ENCODE results near the gene TTC7B.

DNA sequence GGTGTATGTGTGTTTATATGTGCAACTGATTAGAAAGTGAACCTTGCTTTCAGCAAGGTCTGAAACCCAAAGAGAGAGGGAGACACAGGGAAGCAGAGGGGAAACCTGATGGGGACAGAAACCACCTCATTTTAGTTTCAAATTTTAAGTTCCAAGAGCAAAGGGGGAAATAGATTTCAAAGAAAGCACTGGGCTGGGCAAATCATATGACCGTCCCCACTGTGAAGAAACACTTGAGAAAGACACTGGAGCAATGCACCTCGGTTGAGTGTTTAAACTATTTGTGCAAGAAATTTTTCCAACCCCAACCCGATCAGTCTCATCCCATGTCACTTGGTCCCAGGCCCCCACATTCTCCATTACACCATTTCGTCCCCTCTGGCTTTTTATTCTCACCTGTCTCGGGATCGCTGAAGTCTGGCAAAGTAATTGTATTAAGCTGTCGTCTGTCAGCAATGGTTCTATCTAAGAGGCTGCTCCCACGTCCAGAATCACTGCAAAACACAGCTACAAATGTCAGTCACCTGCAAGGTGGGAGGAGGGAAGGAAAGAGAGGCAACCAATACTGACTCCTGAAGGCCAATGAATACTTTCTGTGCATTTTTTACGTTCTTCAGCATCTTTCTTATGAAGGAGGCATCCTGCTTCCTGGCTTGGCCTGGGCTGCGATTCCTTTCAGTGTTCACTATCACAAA lies 205.7 kb downstream of the TTC7B start:
- no peak for TF ChIP-seq POLR2A (IDR thresholded peaks at IDR 0.05)
- TF ChIP-seq, protein P1, sequence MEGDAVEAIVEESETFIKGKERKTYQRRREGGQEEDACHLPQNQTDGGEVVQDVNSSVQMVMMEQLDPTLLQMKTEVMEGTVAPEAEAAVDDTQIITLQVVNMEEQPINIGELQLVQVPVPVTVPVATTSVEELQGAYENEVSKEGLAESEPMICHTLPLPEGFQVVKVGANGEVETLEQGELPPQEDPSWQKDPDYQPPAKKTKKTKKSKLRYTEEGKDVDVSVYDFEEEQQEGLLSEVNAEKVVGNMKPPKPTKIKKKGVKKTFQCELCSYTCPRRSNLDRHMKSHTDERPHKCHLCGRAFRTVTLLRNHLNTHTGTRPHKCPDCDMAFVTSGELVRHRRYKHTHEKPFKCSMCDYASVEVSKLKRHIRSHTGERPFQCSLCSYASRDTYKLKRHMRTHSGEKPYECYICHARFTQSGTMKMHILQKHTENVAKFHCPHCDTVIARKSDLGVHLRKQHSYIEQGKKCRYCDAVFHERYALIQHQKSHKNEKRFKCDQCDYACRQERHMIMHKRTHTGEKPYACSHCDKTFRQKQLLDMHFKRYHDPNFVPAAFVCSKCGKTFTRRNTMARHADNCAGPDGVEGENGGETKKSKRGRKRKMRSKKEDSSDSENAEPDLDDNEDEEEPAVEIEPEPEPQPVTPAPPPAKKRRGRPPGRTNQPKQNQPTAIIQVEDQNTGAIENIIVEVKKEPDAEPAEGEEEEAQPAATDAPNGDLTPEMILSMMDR (IDR thresholded peaks at IDR 0.05) = no peak

All from Peyer's patch (tissue), 4 donors.